Keratinocyte (primary cell): ENCODE data around the gene LAMA2. TPM values are rescaled to one million over a fixed set of nuclear protein-coding genes. Genes with fewer than 3 reads are reported as not detected.

ENCODE experiments used
- DNase-seq: peaks from one replicate; pipeline ENCODE4 v3.0.0-alpha.2; 2011; ENCODE audit warnings: low read depth, missing footprints, low spot score
- FAIRE-seq: peaks from 2 replicates; lab custom pipeline; 2011; peaks lifted over from hg19 to GRCh38; lab: Jason Lieb, UNC
- H2AFZ ChIP-seq: 2 replicates; pipeline ENCODE4 v1.6.0; 2012; ENCODE audit warnings: low read length, control low read depth, inconsistent platforms; ENCODE audit not compliant: control insufficient read depth
- H3K27ac ChIP-seq: 2 replicates; pipeline ENCODE4 v1.5.1; 2011; ENCODE audit warnings: low read length; ENCODE audit not compliant: control insufficient read depth, insufficient read depth
- H3K27me3 ChIP-seq: 3 replicates; pipeline ENCODE4 v1.6.0; 2011; ENCODE audit warnings: low read length; ENCODE audit not compliant: control insufficient read depth, insufficient read depth; ENCODE audit errors: extremely low read depth
- H3K36me3 ChIP-seq, 2 experiments: 2 replicates in 1 of 2; 3 replicates in 1 of 2; pipeline ENCODE4 v1.5.1; 2011; ENCODE audit warnings: low read length in 2 of 2, mild to moderate bottlenecking in 1 of 2; ENCODE audit not compliant: control insufficient read depth in 2 of 2, insufficient read depth in 2 of 2; ENCODE audit errors: extremely low read depth in 1 of 2
- H3K4me1 ChIP-seq: 3 replicates; pipeline ENCODE4 v1.5.1; 2011; ENCODE audit warnings: low read length; ENCODE audit not compliant: control insufficient read depth, insufficient read depth; ENCODE audit errors: extremely low read depth
- H3K4me2 ChIP-seq: 3 replicates; pipeline ENCODE4 v1.6.0; 2011; ENCODE audit warnings: low read depth, low read length; ENCODE audit not compliant: control insufficient read depth, insufficient read depth; ENCODE audit errors: extremely low read depth
- H3K4me3 ChIP-seq, 3 experiments: fragments of 200-600 bp in 1 of 3; sonication (generic) in 1 of 3; 2 replicates in 2 of 3; 3 replicates in 1 of 3; pipeline ENCODE4 v1.5.1; 2011 to 2016; ENCODE audit warnings: low read length in 3 of 3, mild to moderate bottlenecking in 3 of 3, control low read depth in 2 of 3, inconsistent platforms in 1 of 3, low read depth in 1 of 3, mixed read lengths in 1 of 3, mixed run types in 1 of 3, moderate library complexity in 1 of 3; ENCODE audit not compliant: control insufficient read depth in 2 of 3, insufficient read depth in 2 of 3; ENCODE audit errors: extremely low read depth in 1 of 3
- H3K79me2 ChIP-seq: 2 replicates; pipeline ENCODE4 v1.6.0; 2012; ENCODE audit warnings: low read length; ENCODE audit not compliant: control insufficient read depth, insufficient read depth
- H3K9ac ChIP-seq: 3 replicates; pipeline ENCODE4 v1.6.0; 2011; ENCODE audit warnings: low read length; ENCODE audit not compliant: control insufficient read depth, insufficient read depth; ENCODE audit errors: extremely low read depth
- H3K9me1 ChIP-seq: 3 replicates; pipeline ENCODE4 v1.6.0; 2011; ENCODE audit warnings: low read length; ENCODE audit not compliant: control insufficient read depth, insufficient read depth; ENCODE audit errors: extremely low read depth
- H3K9me3 ChIP-seq: 2 replicates; pipeline ENCODE4 v1.5.1; 2012; ENCODE audit warnings: low read depth, low read length; ENCODE audit not compliant: control insufficient read depth
- H4K20me1 ChIP-seq: 3 replicates; pipeline ENCODE4 v1.6.0; 2011; ENCODE audit warnings: low read length; ENCODE audit not compliant: control insufficient read depth, insufficient read depth; ENCODE audit errors: extremely low read depth
- EZH2 ChIP-seq: IDR thresholded peaks from one replicate; pipeline ENCODE4 v1.6.1; 2012; ENCODE audit warnings: inconsistent platforms, mild to moderate bottlenecking, low read length, moderate library complexity
- dilution Hi-C: fragments of 300-500 bp; cut with MboI; formaldehyde crosslinking; loops from one replicate; pipeline ENCODE4 v1.7.0; 2020; ENCODE audit warnings: low sequenced_read_pairs; ENCODE audit not compliant: extremely low pct_ligation_motif_present
- polyA plus RNA-seq, 5 experiments: library from polyadenylated mRNA; depleted of rRNA in 3 of 5; stranded (reverse) in 3 of 5; stranded (forward) in 1 of 5; unstranded in 1 of 5; fragments of >200 nt; gene quantifications; 1 replicate in 1 of 5; 2 replicates in 3 of 5; 3 replicates in 1 of 5; pipeline versions ENCODE4 v1.2.1 to v1.2.3, GENCODE V29; 2011 to 2012; ENCODE audit warnings: missing spikeins in 2 of 5, low read depth in 1 of 5, low replicate concordance in 1 of 5
- TF ChIP-seq, protein P1 (sequence below), 3 experiments: IDR thresholded peaks in 1 of 3; conservative IDR thresholded peaks in 1 of 3; optimal IDR thresholded peaks in 1 of 3; 2 replicates in 2 of 3; 3 replicates in 1 of 3; pipeline versions ENCODE3 to v1.5.1; 2011; ENCODE audit warnings: low read length in 3 of 3, mild to moderate bottlenecking in 3 of 3, moderate library complexity in 2 of 3, control low read depth in 1 of 3, inconsistent platforms in 1 of 3; ENCODE audit not compliant: insufficient read depth in 2 of 3; ENCODE audit errors: extremely low read depth in 1 of 3

LAMA2 gene
- polyA plus RNA-seq, 1 donor (not counting 4 experiments of a cell fraction or from before 2014, with no cell fraction given), result 1.4 TPM

DNA sequence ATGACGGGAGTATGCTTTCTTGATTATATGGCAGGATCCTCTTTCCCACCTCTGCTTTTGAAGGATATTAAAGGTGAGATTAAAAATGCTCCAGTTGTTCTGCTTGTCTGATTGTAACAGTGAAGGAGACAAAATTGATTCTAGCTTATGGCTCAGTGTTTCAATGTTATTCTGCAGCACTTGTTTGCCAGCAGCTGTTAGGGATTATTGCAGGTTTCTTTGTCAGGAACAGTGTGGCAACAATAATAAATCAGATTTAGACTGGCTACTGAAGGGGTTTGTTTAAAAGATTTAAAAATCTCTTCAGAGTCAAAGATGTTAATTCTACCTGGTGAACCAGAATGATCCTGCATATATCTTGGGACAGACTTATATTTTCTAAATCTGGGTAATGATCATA lies 126.9 kb downstream of the LAMA2 start:
- H3K4me2 ChIP-seq, result no peak overlapping the region
- H3K4me3 ChIP-seq, result no peak overlapping the region
- H3K36me3 ChIP-seq, result no peaks in the 10 kb centered on the region
- TF ChIP-seq EZH2, result no peak
- TF ChIP-seq, protein P1, sequence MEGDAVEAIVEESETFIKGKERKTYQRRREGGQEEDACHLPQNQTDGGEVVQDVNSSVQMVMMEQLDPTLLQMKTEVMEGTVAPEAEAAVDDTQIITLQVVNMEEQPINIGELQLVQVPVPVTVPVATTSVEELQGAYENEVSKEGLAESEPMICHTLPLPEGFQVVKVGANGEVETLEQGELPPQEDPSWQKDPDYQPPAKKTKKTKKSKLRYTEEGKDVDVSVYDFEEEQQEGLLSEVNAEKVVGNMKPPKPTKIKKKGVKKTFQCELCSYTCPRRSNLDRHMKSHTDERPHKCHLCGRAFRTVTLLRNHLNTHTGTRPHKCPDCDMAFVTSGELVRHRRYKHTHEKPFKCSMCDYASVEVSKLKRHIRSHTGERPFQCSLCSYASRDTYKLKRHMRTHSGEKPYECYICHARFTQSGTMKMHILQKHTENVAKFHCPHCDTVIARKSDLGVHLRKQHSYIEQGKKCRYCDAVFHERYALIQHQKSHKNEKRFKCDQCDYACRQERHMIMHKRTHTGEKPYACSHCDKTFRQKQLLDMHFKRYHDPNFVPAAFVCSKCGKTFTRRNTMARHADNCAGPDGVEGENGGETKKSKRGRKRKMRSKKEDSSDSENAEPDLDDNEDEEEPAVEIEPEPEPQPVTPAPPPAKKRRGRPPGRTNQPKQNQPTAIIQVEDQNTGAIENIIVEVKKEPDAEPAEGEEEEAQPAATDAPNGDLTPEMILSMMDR (optimal IDR thresholded peaks at IDR 0.05 in 1 of 3, IDR thresholded peaks at IDR 0.05 in 1 of 3, conservative IDR thresholded peaks at IDR 0.05 in 1 of 3; ENCODE audit: extremely low read depth in 1 of 3, insufficient read depth in 2 of 3, low read length in 3 of 3), result no peak
- no peaks in the 10 kb centered on the region for H3K79me2 ChIP-seq
- FAIRE-seq, result no peak
- H3K9ac ChIP-seq, result no peak overlapping the region
- no peaks in the 10 kb centered on the region for H3K4me1 ChIP-seq
- peaks cover 18% of the 10 kb centered on the region for H3K27me3 ChIP-seq
- dilution Hi-C loops, result no loop called here
- no peak overlapping the region for H2AFZ ChIP-seq
- no peaks in the 10 kb centered on the region for H3K9me3 ChIP-seq
- H4K20me1 ChIP-seq, result no peaks in the 10 kb centered on the region
- H3K9me1 ChIP-seq, result no peaks in the 10 kb centered on the region
- no peak for DNase-seq
- H3K27ac ChIP-seq, result no peak overlapping the region

DNA sequence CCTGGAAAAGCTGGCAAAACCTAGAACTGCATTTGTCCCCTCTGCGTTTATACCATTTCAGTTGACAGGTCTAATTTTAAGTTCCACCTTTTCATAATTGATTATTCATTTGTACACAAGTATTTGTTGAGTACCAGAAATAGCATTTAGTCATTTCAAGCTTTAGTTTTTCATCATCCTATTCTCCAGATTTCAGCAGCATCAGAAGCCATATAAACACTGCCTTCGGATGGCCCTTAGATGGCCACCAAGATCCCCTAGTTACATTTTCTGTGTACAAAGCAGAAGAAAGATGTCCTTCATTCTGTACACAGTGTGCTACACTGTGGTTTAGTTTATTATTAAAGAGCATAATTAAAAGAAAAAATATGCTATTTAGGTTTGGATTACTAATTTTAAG lies 131.4 kb downstream of the LAMA2 start:
- no peak overlapping the region for H2AFZ ChIP-seq
- H3K27me3 ChIP-seq, result peaks cover 5% of the 10 kb centered on the region
- no peak overlapping the region for H3K27ac ChIP-seq
- H3K4me2 ChIP-seq, result no peak overlapping the region
- H4K20me1 ChIP-seq, result no peaks in the 10 kb centered on the region
- no peak overlapping the region for H3K4me3 ChIP-seq
- H3K4me1 ChIP-seq, result no peaks in the 10 kb centered on the region
- no peak overlapping the region for H3K9ac ChIP-seq
- no peak for DNase-seq
- H3K36me3 ChIP-seq, result no peaks in the 10 kb centered on the region
- no peaks in the 10 kb centered on the region for H3K79me2 ChIP-seq
- dilution Hi-C loops, result no loop called here
- TF ChIP-seq, protein P1 (optimal IDR thresholded peaks at IDR 0.05 in 1 of 3, IDR thresholded peaks at IDR 0.05 in 1 of 3, conservative IDR thresholded peaks at IDR 0.05 in 1 of 3; ENCODE audit: extremely low read depth in 1 of 3, insufficient read depth in 2 of 3, low read length in 3 of 3), result no peak
- no peak for TF ChIP-seq EZH2
- FAIRE-seq, result no peak
- no peaks in the 10 kb centered on the region for H3K9me3 ChIP-seq
- no peaks in the 10 kb centered on the region for H3K9me1 ChIP-seq
